Loucy (cell line): ENCODE results near the gene USP31.

ENCODE experiments used
- CTCF ChIP-seq: fragments of 200-600 bp; sonication (generic); conservative IDR thresholded peaks from 2 replicates; pipeline ENCODE4 v1.5.1; 2014; ENCODE audit warnings: mild to moderate bottlenecking, antibody characterized with exemption, low read length
- EZH2phosphoT487 ChIP-seq: fragments of 200-600 bp; IDR thresholded peaks from 2 replicates; pipeline ENCODE4 v1.6.1; 2018; ENCODE audit warnings: antibody characterized with exemption, mild to moderate bottlenecking, moderate library complexity, borderline replicate concordance

DNA sequence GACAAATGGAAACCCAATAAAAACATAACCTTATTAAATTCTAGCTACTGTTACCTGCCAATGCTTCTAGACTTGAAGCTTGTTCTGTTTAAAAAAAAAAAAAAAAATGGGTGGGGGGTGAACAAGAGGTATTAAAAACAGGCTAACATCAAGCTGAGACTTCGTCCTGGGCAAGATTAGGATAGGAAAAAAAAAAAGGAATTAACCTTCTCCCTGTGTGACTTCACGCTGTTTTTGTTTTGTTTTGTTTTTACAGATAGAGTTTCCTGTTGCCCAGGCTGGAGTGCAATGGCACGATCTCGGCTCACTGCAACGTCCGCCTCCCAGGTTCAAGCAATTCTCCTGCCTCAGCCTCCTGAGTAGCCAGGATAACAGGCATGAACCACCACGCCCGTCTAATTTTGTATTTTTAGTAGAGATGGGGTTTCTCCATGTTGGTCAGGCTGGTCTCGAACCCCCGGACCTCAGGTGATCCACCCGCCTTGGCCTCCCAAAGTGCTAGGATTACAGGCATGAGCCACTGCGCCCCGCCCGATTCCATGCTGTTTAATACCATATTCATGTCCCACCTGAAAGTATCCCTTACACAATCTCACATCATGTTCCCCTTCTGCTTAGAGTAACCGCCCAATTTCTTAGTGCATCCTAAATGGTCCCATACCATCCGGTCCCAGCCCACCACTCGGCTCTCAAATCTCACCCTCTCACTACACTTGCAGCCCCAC is 2.2 kb downstream of the USP31 start:
- TF ChIP-seq CTCF (no peak), EZH2phosphoT487 (no peak)
